BE2C (cell line): ENCODE measurements around the gene FGD4.
"Not testable (repeated sequence)": the region's sequence is repeated elsewhere in the genome, so short reads cannot be mapped to it uniquely, and the experiment has no call there.

Source experiments
- DNase-seq: peaks from one replicate; pipeline ENCODE4 v3.0.0-alpha.2; 2020
- H3K27me3 ChIP-seq: fragments of 250-450 bp; sonication (Bioruptor Pico); 2 replicates; pipeline ENCODE4 v1.5.1; 2020; ENCODE audit warnings: mild to moderate bottlenecking
- H3K36me3 ChIP-seq: fragments of 250-450 bp; sonication (Bioruptor Pico); 2 replicates; pipeline ENCODE4 v1.5.1; 2020; ENCODE audit warnings: mild to moderate bottlenecking
- H3K4me1 ChIP-seq: fragments of 250-450 bp; sonication (Bioruptor Pico); 2 replicates; pipeline ENCODE4 v1.5.1; 2020
- H3K4me3 ChIP-seq: 2 replicates; pipeline ENCODE4 v1.5.1; 2011; ENCODE audit warnings: low read depth, low read length
- H3K9me3 ChIP-seq: fragments of 250-450 bp; sonication (Bioruptor Pico); 2 replicates; pipeline ENCODE4 v1.5.1; 2020
- TF ChIP-seq, protein P1 (sequence below): IDR thresholded peaks from 2 replicates; pipeline ENCODE4 v1.5.1; 2012; ENCODE audit warnings: mild to moderate bottlenecking, low read depth, low read length

FGD4 gene

GRCh38 chr12:32532951-32533350 is 133.6 kb downstream of the FGD4 start:
- Histone ChIP-seq H3K4me1 (peaks cover 8% of the 10 kb centered on the region), H3K36me3 (no peaks in the 10 kb centered on the region), H3K4me3 (no peak overlapping the region), H3K27me3 (no peaks in the 10 kb centered on the region), H3K9me3 (no peaks in the 10 kb centered on the region)
- TF ChIP-seq, protein P1, sequence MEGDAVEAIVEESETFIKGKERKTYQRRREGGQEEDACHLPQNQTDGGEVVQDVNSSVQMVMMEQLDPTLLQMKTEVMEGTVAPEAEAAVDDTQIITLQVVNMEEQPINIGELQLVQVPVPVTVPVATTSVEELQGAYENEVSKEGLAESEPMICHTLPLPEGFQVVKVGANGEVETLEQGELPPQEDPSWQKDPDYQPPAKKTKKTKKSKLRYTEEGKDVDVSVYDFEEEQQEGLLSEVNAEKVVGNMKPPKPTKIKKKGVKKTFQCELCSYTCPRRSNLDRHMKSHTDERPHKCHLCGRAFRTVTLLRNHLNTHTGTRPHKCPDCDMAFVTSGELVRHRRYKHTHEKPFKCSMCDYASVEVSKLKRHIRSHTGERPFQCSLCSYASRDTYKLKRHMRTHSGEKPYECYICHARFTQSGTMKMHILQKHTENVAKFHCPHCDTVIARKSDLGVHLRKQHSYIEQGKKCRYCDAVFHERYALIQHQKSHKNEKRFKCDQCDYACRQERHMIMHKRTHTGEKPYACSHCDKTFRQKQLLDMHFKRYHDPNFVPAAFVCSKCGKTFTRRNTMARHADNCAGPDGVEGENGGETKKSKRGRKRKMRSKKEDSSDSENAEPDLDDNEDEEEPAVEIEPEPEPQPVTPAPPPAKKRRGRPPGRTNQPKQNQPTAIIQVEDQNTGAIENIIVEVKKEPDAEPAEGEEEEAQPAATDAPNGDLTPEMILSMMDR: no peak
- DNase-seq: no peak

DNA sequence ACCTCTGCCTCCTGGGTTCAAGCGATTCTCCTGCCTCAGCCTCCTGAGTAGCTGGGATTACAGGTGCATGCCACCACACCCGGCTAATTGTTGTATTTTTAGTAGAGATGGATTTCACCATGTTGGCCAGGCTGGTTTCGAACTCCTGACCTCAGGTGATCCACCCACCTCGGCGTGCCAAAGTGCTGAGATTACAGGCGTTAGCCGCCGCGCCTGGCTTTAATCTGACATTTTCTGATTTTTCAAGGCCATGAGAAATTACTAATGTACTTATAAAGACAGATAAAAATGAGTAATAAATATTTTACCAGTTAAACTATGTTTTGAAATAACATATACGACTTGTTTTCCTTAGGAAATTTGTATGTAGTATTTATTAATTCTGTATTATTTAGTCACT is 134.1 kb downstream of the FGD4 start:
- not testable (repeated sequence) for DNase-seq, H3K9me3 ChIP-seq, H3K4me3 ChIP-seq

GRCh38 chr12:32533971-32534590 is 134.7 kb downstream of the FGD4 start:
- Histone ChIP-seq H3K9me3 (no peaks in the 10 kb centered on the region), H3K4me1 (peaks cover 8% of the 10 kb centered on the region), H3K27me3 (no peaks in the 10 kb centered on the region), H3K4me3 (peak overlapping the region; percentile 43), H3K36me3 (no peaks in the 10 kb centered on the region)
- DNase-seq: peak; percentile 35
- TF ChIP-seq, protein P1: no peak

More for the DNA sequence above, 134.1 kb downstream of the FGD4 start:
- H3K36me3 ChIP-seq, H3K27me3 ChIP-seq, H3K4me1 ChIP-seq: not testable (repeated sequence)

- Histone ChIP-seq H3K4me3 (peak overlapping the region; percentile 43), H3K36me3 (no peaks in the 10 kb centered on the region), H3K4me1 (peaks cover 8% of the 10 kb centered on the region), H3K27me3 (no peaks in the 10 kb centered on the region), H3K9me3 (no peaks in the 10 kb centered on the region)
- DNase-seq: no peak
- TF ChIP-seq, protein P1: no peak
These were observed 135.3 kb downstream of the FGD4 start for GRCh38 chr12:32534698-32535097.

GRCh38 chr12:32535288-32535999 is 136.1 kb downstream of the FGD4 start:
- peak; percentile 88 for DNase-seq
- Histone ChIP-seq H3K4me3 (peak overlapping the region; percentile 17), H3K9me3 (no peaks in the 10 kb centered on the region), H3K4me1 (peaks cover 8% of the 10 kb centered on the region), H3K27me3 (no peaks in the 10 kb centered on the region), H3K36me3 (no peaks in the 10 kb centered on the region)
- TF ChIP-seq, protein P1: no peak

DNA sequence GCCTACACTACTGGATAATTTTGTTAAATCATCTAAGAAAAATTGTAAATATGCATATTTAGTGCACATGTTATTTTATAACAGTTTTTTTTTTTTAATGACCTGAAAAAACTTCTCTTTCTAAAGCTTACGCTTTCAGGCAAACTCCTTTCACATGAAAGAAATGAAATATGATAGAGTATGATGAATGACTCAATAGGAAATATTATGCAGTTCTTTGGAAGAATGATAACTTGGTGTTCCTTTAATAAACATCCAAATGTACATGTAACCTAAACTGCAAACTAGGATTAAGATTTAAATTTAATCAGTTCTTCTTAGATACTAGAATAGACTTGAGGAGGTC is 136.6 kb downstream of the FGD4 start:
- peaks cover 8% of the 10 kb centered on the region for H3K4me1 ChIP-seq
- H3K4me3 ChIP-seq: no peak overlapping the region
- H3K9me3 ChIP-seq: no peaks in the 10 kb centered on the region
- DNase-seq: no peak
- H3K27me3 ChIP-seq: no peaks in the 10 kb centered on the region
- TF ChIP-seq, protein P1: no peak
- no peaks in the 10 kb centered on the region for H3K36me3 ChIP-seq
